HCT116 (cell line): ENCODE measurements around the gene TSPEAR. TPM values are rescaled to one million over a fixed set of nuclear protein-coding genes. Genes with fewer than 3 reads are reported as not detected.

Experiments
- ATAC-seq: fragments of 200-7000 bp; cut with Tn5 transposase; 2 replicates; pipeline ENCODE4 v1.9.1; 2020; ENCODE audit warnings: mild to moderate bottlenecking, moderate library complexity
- BruUV-seq: library from RNA; stranded (reverse); fragments of 400-500 nt; replicated peaks from 2 replicates; lab custom pipeline; 2021; lab: Mats Ljungman, UMichigan
- CTCF ChIA-PET: fragments of 300-600 bp; sonication (Branson Sonifier 250); formaldehyde crosslinking; loops from one replicate; lab custom pipeline; 2021; ENCODE audit warnings: antibody characterized with exemption; lab: Charles Lee
- POLR2A ChIA-PET: fragments of 300-600, 350-600 bp; sonication (Branson Sonifier 250); formaldehyde crosslinking; loops from one replicate; lab custom pipeline; 2021; ENCODE audit warnings: antibody characterized with exemption; lab: Charles Lee
- RAD21 ChIA-PET, 2 experiments: fragments of 300-600 bp; sonication (Branson Sonifier 250); formaldehyde crosslinking; loops; one replicate each; lab custom pipeline; 2023; ENCODE audit warnings: low total read pairs in 2 of 2; ENCODE audit not compliant: uncharacterized antibody in 2 of 2, unreplicated experiment in 2 of 2, low non-redundant PET in 1 of 2; lab: Charles Lee
- DNase-seq: peaks from one replicate; pipeline ENCODE4 v3.0.0-alpha.2; 2010; ENCODE audit warnings: low read depth, low spot score
- H2AFZ ChIP-seq: fragments of 200-600 bp; shearing (Covaris generic), sonication (generic); 2 replicates; pipeline ENCODE4 v1.6.1; 2017; ENCODE audit warnings: low read depth, mixed run types, mixed read lengths, antibody characterized with exemption, low read length; ENCODE audit not compliant: poor library complexity, severe bottlenecking
- H3K27ac ChIP-seq: 2 replicates; pipeline ENCODE4 v1.5.1; 2012; ENCODE audit warnings: low read depth, low read length
- H3K27me3 ChIP-seq: fragments of 200-600 bp; sonication (generic); 2 replicates; pipeline ENCODE4 v1.6.1; 2016; ENCODE audit warnings: mixed run types, low read length, mixed read lengths; ENCODE audit not compliant: insufficient read depth
- H3K36me3 ChIP-seq, 2 experiments: fragments of 200-500 bp in 1 of 2; fragments of 200-600 bp in 1 of 2; sonication (Bioruptor generic) in 1 of 2; sonication (generic) in 1 of 2; 2 replicates each; pipeline versions ENCODE4 v1.5.1 to v1.6.1; 2014 to 2016; ENCODE audit warnings: low read length in 2 of 2, inconsistent platforms in 1 of 2, mixed read lengths in 1 of 2, mixed run types in 1 of 2; ENCODE audit not compliant: insufficient read depth in 2 of 2, control insufficient read depth in 1 of 2
- H3K4me1 ChIP-seq, 2 experiments: fragments of 200-600 bp in 1 of 2; sonication (generic) in 1 of 2; 2 replicates each; pipeline versions ENCODE4 v1.5.1 to v1.6.1; 2012 to 2017; ENCODE audit warnings: low read length in 2 of 2, inconsistent platforms in 1 of 2, mild to moderate bottlenecking in 1 of 2, mixed read lengths in 1 of 2, mixed run types in 1 of 2, moderate library complexity in 1 of 2; ENCODE audit not compliant: insufficient read depth in 2 of 2, control insufficient read depth in 1 of 2
- H3K4me2 ChIP-seq: fragments of 200-600 bp; sonication (generic); 2 replicates; pipeline ENCODE4 v1.6.1; 2017; ENCODE audit warnings: mixed run types, low read length, mixed read lengths
- H3K4me3 ChIP-seq, 2 experiments: fragments of 200-600 bp in 1 of 2; sonication (generic) in 1 of 2; replicated peaks in 1 of 2; 2 replicates each; pipeline ENCODE4 v1.5.1; 2011 to 2016; ENCODE audit warnings: low read length in 2 of 2, control low read depth in 1 of 2, low read depth in 1 of 2, mild to moderate bottlenecking in 1 of 2, mixed read lengths in 1 of 2, mixed run types in 1 of 2
- H3K79me2 ChIP-seq: fragments of 200-600 bp; sonication (generic); 2 replicates; pipeline ENCODE4 v1.6.1; 2017; ENCODE audit warnings: mild to moderate bottlenecking, mixed run types, low read length, moderate library complexity, mixed read lengths; ENCODE audit not compliant: insufficient read depth
- H3K9ac ChIP-seq: fragments of 200-600 bp; sonication (generic); 2 replicates; pipeline ENCODE4 v1.6.1; 2016; ENCODE audit warnings: low read length, mixed read lengths
- H3K9me2 ChIP-seq: fragments of 200-600 bp; sonication (generic), shearing (Covaris generic); 2 replicates; pipeline ENCODE4 v1.6.1; 2017; ENCODE audit warnings: mixed run types, mild to moderate bottlenecking, moderate library complexity; ENCODE audit not compliant: insufficient read depth
- H3K9me3 ChIP-seq, 2 experiments: fragments of 200-500 bp in 1 of 2; fragments of 200-600 bp in 1 of 2; sonication (Bioruptor generic) in 1 of 2; sonication (generic) in 1 of 2; 2 replicates each; pipeline ENCODE4 v1.6.1; 2014 to 2017; ENCODE audit warnings: low read length in 2 of 2, mixed read lengths in 2 of 2, inconsistent platforms in 1 of 2, low read depth in 1 of 2, mild to moderate bottlenecking in 1 of 2, mixed run types in 1 of 2, moderate library complexity in 1 of 2; ENCODE audit not compliant: control insufficient read depth in 1 of 2, insufficient read depth in 1 of 2
- H4K20me1 ChIP-seq: fragments of 200-600 bp; sonication (generic), shearing (Covaris generic); 2 replicates; pipeline ENCODE4 v1.6.1; 2017; ENCODE audit warnings: mixed run types, mild to moderate bottlenecking, moderate library complexity; ENCODE audit not compliant: insufficient read depth
- EGR1 ChIP-seq: IDR thresholded peaks from 2 replicates; pipeline ENCODE4 v1.6.1; 2012; ENCODE audit warnings: low read depth
- JUND ChIP-seq: IDR thresholded peaks from 2 replicates; pipeline ENCODE4 v1.6.1; 2012
- POLR2AphosphoS5 ChIP-seq: IDR thresholded peaks from 2 replicates; pipeline ENCODE4 v1.6.1; 2011; ENCODE audit warnings: mild to moderate bottlenecking, low read depth, low read length, moderate library complexity
- RAD21 ChIP-seq: IDR thresholded peaks from 2 replicates; pipeline ENCODE4 v1.6.1; 2012; ENCODE audit warnings: low read depth, mild to moderate bottlenecking
- SIN3A ChIP-seq: IDR thresholded peaks from 2 replicates; pipeline ENCODE4 v1.6.1; 2012; ENCODE audit warnings: low read depth
- SP1 ChIP-seq: IDR thresholded peaks from 2 replicates; pipeline ENCODE4 v1.6.1; 2012; ENCODE audit warnings: low read depth
- SRF ChIP-seq: IDR thresholded peaks from 2 replicates; pipeline ENCODE4 v1.6.1; 2012; ENCODE audit warnings: low read depth
- YY1 ChIP-seq: IDR thresholded peaks from 2 replicates; pipeline ENCODE4 v1.6.1; 2011; ENCODE audit warnings: low read length, low read depth, moderate library complexity, mild to moderate bottlenecking; ENCODE audit not compliant: insufficient replicate concordance; ENCODE audit errors: extremely low read depth
- intact Hi-C: fragments of 100-400 bp; cut with micrococcal nuclease; formaldehyde crosslinking; loops from 2 replicates; pipeline ENCODE4 v1.10.0; 2022
- total RNA-seq: library from RNA; stranded (reverse); gene quantifications from one replicate; pipeline ENCODE4 v1.2.1, GENCODE V29; 2021; ENCODE audit not compliant: unreplicated experiment
- TF ChIP-seq, protein P1 (sequence below): IDR thresholded peaks from 2 replicates; pipeline ENCODE4 v1.6.1; 2011; ENCODE audit warnings: mild to moderate bottlenecking, low read length, moderate library complexity; ENCODE audit not compliant: insufficient replicate concordance; ENCODE audit errors: extremely low read depth

TSPEAR gene
- total RNA-seq, 1 experiment from 2014 or later = not detected

GRCh38 chr21:44696572-44696971, 14.8 kb downstream of the TSPEAR start (continued):
- TF ChIP-seq, protein P1, sequence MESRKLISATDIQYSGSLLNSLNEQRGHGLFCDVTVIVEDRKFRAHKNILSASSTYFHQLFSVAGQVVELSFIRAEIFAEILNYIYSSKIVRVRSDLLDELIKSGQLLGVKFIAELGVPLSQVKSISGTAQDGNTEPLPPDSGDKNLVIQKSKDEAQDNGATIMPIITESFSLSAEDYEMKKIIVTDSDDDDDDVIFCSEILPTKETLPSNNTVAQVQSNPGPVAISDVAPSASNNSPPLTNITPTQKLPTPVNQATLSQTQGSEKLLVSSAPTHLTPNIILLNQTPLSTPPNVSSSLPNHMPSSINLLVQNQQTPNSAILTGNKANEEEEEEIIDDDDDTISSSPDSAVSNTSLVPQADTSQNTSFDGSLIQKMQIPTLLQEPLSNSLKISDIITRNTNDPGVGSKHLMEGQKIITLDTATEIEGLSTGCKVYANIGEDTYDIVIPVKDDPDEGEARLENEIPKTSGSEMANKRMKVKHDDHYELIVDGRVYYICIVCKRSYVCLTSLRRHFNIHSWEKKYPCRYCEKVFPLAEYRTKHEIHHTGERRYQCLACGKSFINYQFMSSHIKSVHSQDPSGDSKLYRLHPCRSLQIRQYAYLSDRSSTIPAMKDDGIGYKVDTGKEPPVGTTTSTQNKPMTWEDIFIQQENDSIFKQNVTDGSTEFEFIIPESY = no peak
- TF ChIP-seq SP1 (no peak), SRF (no peak), EGR1 (no peak), JUND (no peak), RAD21 (no peak), SIN3A (no peak), YY1 (no peak)

DNA sequence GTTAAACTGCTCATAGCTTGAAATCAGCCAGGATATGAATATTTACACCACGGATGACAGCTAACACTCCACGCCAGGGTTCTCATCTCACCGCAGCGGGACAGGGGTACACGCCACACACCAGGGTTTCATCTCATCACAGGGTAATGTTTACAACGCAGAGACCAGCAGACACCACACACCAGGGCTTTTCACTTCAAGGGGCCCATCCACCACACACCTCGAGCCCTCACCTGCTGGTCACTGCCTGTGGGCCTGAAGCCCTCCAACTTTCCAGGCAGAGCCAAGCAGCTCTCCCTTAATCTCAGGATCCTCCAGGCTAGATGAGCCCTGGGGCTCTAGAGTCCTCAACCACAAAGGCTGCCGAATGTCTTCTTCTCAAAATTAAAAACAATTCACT, 15.7 kb downstream of the TSPEAR start:
- ChIA-PET POLR2A (no interaction called here), CTCF (no interaction called here)
- BruUV-seq = no TSS peak

More for the DNA sequence above, 15.7 kb downstream of the TSPEAR start:
- H3K79me2 ChIP-seq = no peaks in the 10 kb centered on the region
- RAD21 ChIA-PET = no interaction called here
- H3K9me2 ChIP-seq = no peaks in the 10 kb centered on the region
- no peak overlapping the region for H3K9ac ChIP-seq
- intact Hi-C loops = no loop called here
- no peaks in the 10 kb centered on the region for H3K4me1 ChIP-seq
- no peak overlapping the region for H3K4me3 ChIP-seq
- H3K36me3 ChIP-seq = no peaks in the 10 kb centered on the region
- H3K9me3 ChIP-seq = peaks cover 4 to 14% of the 10 kb centered on the region in 2 experiments; a peak in 2 of 4 replicates
- TF ChIP-seq JUND (no peak), POLR2AphosphoS5 (no peak)
- TF ChIP-seq, all 23 proteins: peak for 0
- Histone ChIP-seq H3K27ac (no peak overlapping the region), H4K20me1 (no peaks in the 10 kb centered on the region), H3K4me2 (no peak overlapping the region), H2AFZ (no peak overlapping the region), H3K27me3 (peaks cover 5% of the 10 kb centered on the region; the same call in 1 of the 2 replicates)
- ATAC-seq (no peak), DNase-seq (no peak)
